CD4-positive, alpha-beta T cell treated with Interleukin-15 for 1 hour (primary cell): Measurements from ENCODE around the gene DNAJC5G.
A peak's percentile ranks its signal among the peaks of the same experiment; 100 is the strongest.
"Not testable (repeated sequence)": the region's sequence is repeated elsewhere in the genome, so short reads cannot be mapped to it uniquely, and the experiment has no call there.

ENCODE experiments used
- DNase-seq: peaks from one replicate; pipeline ENCODE4 v3.0.0-alpha.2; 2020

Gene DNAJC5G

DNA sequence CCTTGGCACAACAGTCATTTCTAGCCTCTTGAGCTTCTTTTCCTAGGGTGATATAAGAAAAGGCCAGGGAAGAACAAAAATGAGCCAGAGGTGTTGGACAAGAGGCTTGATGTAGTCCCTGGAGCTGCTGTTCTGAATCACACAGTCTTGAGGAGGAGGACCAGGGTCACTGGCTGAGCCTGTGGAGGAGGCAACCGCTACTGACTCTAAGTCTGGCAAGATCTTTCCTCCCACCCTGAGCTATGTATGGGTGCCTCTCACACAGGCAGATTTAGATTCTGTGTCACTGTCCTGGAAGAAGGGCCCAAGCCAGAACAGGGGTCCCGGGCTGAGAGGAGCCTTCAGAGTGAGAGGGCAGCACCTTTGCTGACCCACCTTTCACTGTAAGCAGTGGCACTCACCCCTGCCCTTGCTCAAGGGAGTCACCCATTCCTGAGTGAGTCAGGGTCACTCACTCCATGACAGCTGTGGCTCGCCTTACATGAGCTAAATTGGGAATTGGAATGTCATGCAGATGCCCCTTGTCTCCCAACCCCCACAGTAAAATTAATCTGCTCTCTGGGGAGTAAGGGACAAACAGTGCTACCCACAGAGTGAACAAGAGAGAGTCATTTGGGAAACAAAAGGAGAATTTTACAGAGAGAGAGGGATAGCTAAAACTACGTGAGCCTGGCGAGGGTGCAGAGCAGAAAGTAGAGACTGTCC lies 6.8 kb downstream of the DNAJC5G start, which contains the start of gene TRIM54:
TRIM54 (plus strand) TSS at position 575 of the 705 bp plus-strand sequence. CDS start 303 bp downstream, outside the sequence.
- DNase-seq: no peak

DNA sequence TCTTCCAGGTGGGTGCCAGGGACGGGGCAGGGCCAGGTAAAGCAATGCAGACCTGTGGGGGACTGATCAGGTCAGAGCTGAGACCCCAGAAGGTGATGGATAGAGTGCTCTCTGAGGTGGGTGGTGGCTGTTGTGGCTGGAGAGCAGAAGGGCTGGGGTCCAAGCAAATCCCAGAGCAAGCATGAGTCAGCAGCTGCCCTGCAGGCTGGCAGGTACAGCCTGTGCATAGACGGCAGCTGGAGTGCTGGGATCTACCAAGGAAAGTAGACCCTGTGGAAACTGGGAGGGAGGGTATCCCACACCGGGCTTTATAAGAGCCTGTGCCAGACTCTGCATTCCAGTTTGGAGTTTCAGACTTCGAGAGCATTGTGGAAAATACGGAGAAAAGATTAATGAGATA lies 7.7 kb downstream of the DNAJC5G start:
- DNase-seq: no peak

DNA sequence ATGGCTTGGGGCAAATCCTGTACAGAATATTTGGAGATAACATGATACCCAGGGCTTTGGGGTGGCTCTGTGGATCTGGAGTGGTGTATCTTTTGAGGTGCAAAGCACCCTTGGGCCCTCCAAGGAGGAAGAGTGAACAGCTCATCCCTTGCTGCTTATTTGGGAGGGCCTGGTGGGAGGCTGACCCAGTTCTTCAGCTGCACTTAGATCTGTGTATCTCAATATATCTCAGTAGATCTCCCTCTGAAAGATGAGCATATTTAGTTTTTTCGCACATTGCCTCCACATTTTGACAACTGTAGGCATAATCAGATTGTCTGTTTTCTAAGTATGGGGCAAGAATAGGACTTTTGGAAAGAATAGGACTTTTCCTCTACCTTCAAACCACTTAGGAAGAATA lies 9.8 kb downstream of the DNAJC5G start:
- DNase-seq: no peak

DNA sequence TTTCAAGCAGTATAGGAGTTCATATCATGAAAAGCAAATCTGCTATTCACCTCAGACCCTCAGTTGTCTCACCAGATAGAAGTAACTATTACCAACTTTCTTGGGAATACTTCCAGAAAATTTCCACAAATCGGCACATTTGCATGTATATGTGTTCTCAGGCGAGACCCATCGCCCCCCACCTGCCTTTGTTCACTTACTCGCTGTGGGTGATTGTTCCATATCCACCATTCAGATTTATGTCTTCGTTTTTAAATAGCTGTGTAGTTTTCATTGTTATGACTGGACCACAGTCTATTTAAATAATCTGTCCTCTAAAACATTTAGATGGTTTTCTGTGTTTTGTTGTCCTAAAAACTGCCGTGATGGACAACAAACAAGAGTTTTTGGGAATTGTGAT lies 10.2 kb downstream of the DNAJC5G start:
- no peak for DNase-seq

DNA sequence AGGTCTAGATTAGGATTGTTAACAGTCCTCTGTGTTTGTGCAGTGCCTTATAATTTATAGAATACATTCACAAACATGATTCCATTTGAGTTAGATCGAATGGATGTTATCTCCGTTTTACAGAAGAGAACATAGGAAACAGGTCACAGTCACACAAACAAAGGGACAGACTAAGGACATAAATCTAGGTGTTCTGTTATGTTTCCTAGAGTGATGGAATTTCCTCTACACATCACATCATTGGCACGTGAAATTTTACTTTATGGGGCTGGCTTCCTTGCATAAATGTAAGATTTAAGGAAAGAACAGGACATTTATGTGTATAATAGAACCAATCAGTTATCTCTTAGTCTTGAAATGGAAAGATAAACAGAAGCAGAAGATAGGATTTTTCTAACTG lies 13.4 kb downstream of the DNAJC5G start:
- DNase-seq: no peak

DNA sequence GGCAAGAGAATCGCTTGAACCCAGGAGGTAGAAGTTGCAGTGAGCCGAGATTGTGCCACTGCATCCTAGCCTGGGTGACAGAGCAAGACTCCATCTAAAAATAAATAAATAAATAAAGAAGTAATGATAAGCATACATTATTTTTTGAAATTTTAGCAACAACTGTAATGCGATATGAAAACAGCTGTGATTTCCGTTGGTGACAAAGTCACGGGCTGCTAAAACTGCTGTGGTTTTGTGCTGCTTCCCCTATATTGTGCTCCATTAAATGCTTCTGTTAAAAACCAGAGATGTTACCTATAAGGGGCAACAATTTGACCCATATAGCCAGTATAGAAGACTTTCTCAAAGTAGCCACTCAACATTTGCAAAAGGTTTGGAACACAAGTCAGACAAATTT lies 15.3 kb downstream of the DNAJC5G start:
- no peak for DNase-seq

DNA sequence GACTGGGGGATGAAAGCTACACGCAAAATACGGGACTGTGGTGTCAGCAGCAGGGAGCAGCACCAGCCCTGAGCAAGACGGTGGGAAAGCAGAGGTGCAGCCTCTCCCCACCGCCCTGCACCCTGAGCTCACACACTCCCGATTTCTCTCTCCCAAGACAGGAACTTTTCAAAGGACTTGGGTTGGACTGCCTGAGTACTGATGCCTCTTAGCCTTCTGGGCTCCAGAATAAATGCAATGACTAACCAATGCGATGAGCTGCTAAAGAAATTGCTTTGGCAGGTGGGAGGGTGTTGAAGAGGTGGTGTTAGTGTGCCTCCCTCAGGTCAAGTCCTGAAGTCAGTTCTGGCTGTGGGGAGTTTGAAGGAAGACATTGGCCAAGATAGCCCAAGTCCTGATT lies 16.6 kb downstream of the DNAJC5G start:
- DNase-seq: no peak

DNA sequence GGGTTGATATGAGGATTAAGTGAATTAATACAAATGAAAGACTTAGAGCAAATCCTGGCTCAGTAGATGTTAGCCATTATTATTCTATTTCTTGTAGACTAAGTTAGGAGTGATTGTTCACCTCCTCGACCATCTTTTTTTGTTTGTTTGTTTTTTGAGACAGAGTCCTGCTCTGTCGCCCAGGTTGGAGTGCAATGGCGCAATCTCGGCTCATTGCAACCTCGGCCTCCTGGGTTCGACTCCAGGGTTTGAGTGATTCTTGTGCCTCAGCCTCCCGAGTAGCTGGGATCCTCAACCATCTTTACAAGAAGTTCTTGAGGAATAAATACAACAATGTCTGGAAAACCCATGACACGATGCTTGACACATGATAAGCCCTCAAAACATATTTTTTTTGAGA lies 19.7 kb downstream of the DNAJC5G start:
- DNase-seq: no peak

DNA sequence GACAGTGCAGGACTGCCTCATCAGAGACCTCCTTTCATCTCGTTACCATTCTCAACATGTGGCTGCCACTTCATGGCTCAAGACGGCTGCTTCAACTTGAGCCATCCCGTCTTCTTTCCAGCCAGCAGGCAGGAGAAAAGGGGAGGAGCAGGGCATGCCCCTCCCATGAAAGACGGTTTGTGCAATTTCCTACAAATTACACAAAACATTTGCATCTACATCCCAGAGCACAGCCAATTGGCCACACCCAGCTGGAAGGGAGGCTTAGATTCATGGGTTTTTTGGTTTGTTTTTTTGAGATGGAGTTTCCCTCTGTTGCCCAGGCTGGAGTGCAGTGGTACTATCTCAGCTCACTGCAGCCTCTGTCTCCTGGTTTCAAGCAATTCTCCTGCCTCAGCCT lies 21.2 kb downstream of the DNAJC5G start:
- no peak for DNase-seq

DNA sequence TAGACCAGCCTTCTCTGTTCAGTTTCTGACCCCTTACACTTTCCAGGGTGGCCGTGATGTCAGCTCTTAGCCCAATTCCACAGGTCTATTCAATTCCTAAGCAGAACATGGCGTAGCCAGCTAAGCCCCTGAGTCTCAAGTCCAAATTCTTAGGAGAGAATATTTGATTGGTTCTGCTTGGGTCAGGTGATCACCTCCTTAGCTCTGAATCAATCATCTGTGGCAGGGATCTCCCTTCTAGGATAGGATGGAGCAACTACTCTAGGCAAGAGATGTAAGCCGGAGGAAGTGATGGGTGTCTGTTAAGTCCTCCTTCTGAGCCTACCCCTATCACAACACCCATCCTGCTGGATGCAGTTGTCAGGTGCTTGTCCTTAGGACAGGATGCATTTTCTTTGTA lies 22.0 kb downstream of the DNAJC5G start:
- DNase-seq: no peak

DNA sequence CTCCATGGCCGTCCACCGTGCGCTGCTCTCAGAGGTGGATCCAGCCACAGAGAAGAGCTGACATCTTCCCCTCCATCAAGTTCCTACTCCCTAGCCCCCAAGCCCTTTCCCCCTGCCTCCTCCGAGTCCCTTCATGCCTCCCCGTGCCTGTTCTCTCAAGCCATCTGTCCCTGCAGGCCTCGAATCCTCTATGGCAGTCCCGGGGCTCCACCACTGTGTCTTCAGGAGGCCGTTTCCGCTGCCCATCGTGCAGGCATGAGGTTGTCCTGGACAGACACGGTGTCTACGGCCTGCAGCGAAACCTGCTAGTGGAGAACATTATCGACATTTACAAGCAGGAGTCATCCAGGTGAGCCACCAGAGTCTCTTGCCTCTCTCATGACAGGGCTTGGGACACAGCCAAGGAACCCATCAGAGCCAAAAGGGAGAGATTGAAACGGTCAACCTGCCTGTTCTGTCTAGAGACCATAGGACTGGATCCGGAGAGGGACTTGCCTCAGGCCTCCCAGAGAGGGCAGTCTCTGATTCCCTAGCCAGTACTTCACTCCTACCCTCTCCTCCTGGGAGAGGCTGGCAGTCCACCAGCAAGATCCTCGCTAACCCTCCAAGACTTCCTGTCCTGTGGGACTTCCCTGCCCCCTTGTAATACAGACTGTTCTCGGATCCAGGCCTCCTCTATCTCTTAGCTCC lies 23.3 kb downstream of the DNAJC5G start:
- DNase-seq: no peak

DNA sequence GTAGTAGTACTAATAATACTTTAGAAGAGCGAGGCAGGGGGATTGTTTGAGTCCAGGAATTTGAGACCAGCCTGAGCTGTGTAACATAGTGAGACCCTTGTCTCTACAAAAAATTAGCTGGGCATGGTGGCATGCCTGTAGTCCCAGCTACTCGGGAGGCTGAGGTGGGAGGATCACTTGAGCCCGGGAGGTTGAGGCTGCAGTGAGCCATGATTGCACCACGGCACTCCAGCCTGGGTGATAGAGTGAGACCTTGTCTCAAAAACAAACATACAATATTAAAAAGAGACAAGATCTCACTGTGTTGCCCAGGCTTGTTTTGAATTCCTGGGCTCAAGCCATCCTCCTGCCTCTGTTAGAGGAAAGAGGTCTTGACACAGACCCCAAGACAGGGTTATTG lies 25.4 kb downstream of the DNAJC5G start:
- not testable (repeated sequence) for DNase-seq

DNA sequence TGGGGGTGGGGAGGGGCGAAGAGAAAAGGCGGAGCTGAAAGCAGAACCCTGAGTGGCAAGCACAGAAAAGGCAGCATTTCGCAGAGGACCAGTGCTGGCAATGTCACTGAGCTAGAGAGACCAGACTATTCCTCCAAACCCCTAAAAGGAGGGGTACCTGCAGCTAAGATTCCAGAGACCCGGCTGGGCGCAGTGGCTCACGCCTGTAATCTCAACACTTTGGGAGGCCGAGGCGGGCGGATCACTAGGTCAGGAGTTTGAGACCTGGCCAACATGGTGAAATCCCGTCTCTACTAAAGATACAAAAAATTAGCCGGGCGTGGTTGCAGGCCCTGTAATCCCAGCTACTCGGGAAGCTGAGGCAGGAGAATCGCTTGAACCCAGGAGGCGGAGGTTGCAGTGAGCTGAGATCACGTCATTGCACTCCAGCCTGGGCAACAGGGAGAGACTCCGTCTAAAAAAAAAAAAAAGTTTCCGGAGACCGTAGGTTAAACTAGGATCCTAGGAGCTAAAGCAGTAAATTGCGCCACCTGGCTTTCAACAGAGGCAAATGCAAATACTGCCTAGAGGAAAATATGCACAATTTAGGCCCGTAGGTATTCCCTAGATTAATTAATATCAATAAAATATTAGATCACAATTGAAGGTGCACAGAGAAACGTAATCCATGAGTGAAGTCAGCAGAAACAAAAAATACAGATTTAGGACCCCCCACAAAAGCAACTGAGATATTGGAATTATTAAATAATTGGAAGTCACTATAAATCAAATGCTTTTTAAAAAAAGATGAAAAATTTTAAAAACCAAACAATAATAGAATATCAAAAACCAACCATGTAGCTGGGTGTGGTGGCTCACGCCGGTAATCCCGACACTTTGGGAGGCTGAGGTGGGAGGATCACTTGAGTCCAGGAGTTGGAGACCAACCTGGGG lies 28.1 kb downstream of the DNAJC5G start:
- DNase-seq: peak; percentile 45

DNA sequence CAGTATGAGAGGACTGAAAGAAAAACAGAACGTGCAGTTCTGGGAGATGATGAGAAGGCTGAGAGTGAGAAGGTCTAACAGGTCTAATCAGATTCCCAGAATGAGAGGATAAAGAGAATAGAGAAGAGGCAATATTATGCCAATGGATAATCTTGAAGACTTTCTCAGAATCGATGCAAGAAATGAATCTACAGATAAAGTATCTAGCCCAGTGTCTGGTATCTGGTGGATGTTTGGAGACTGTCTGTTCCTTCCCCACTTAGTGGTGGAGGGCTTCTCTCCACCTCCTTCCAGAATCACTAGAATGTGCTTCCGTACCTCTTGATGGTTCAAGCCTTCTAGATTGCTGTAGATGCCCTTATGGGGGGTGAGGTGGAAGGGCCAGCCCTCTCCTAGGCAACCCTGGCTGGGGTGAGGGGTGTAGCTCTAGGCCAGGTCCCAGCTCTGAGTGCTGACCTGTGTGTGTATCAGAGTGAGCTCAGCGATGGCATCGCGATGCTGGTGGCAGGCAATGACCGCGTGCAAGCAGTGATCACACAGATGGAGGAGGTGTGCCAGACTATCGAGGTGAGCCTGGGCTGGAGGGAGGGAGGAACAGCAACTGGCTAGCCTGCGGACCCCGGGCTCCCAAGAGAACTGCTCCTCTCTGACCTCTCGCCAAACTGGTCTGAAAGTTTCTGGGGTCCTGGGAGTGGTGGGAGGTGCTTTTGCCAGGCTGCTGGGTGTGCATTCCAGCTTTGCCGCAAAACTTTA lies 29.4 kb downstream of the DNAJC5G start:
- DNase-seq: no peak

DNA sequence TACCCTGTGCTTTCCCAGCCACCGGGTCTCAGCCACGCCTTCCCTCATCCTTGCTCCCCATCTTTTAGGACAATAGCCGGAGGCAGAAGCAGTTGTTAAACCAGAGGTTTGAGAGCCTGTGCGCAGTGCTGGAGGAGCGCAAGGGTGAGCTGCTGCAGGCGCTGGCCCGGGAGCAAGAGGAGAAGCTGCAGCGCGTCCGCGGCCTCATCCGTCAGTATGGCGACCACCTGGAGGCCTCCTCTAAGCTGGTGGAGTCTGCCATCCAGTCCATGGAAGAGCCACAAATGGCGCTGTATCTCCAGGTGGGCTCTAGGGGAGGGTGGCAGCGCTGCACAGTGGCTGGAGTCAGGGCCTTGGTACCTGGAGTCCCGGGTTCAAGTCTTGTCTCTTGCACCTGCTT lies 30.3 kb downstream of the DNAJC5G start:
- no peak for DNase-seq

DNA sequence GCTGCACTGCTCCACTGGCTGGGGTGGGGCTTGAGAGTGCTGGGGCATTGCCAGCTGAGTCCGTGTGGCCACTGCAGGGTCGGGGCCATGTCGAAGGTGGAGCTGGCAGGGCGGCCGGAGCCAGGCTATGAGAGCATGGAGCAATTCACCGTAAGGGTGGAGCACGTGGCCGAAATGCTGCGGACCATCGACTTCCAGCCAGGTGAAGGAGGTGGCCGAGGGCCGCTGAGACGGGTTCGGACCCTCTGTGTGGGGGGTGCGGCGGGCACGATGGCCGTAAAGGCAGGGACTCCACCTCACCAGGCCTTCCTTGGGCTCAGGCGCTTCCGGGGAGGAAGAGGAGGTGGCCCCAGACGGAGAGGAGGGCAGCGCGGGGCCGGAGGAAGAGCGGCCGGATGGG lies 30.9 kb downstream of the DNAJC5G start:
- no peak for DNase-seq

DNA sequence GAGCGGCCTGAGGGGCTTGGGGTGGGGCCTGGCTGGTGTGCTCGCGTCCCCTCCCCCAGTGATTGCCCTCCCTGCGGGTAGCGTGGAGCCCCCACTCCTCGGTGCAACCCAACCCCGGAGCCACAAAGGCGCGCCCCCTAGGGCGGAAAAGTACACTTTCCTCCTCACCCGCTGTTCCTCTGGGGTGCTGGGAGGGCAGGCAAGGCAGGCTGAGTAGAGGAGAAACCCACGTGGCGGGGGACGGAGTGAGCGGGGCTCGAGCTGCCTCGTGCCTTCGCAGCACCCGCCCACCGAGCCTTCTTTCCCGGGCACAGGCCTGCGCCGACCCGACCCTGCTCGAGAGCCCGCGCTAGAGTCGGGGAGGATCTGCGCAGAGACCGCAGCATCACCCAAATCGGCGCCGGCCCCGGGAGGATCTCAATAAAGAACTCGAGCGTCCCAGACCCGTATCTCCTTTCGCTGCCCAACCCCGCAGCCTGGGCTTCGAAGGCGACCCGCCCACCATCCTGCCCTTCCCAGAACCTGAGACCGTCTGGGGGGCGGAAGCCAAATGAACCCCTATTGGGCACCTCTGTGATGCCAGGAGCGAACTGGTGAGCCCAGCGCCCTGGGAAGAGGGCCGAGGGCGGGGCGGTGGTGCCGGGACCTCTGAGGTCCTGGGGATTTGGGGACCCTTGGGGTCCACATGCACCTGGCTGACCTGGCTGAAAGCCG lies 31.5 kb downstream of the DNAJC5G start:
- no peak for DNase-seq

DNA sequence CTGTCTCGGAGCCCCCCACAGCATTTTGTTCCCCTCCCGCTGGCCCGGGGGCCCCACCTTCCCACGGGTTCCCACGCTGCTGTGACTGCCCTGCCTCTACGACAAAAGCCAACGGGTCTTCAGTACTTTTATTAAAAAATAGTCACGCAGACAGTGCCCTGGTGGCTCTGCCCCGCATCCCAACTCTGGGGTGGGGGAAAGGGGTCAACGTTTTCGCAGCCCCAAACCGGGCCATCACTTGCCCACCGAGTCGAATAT lies 32.0 kb downstream of the DNAJC5G start:
- no peak for DNase-seq

DNA sequence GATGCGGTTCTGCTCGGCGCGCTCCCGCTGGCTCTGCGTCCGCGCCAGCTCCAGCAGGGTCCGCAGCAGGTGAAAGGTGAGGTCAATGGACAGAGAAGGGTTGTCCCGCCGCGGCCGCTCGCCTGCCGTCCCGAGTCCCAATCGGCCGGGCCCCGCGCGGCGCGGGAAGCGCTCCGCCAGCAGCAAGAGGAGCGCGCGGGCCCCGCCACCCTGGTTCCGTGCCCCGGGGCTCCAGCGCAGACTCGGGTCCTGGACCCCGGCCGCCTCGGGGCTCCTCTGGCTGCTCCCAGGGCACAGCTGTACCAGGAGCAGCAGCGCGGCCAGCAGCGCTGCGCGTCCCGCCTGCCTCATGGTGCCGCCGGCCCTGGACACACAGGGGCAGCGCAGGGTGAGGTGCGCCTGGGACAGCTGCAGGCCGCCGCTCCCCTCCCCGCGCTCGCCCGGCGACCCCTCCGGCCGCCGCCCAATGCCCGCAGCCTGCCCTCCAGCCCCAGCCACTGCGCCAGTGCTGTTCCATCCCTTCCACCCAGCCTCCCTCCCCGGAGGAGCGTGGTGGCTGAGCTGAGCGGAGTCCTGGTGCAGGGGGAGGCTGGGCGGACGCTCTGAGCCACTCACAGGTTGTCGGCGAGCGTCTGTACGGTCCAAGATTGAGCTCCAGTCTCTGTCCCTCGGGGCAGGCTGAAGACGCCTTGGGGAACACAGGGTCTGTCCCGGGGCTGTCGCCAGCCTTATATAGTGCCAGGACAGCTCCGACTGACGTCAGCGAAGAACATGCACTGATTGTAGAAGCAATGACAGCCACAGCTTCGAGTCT lies 32.5 kb downstream of the DNAJC5G start:
- DNase-seq: no peak

DNA sequence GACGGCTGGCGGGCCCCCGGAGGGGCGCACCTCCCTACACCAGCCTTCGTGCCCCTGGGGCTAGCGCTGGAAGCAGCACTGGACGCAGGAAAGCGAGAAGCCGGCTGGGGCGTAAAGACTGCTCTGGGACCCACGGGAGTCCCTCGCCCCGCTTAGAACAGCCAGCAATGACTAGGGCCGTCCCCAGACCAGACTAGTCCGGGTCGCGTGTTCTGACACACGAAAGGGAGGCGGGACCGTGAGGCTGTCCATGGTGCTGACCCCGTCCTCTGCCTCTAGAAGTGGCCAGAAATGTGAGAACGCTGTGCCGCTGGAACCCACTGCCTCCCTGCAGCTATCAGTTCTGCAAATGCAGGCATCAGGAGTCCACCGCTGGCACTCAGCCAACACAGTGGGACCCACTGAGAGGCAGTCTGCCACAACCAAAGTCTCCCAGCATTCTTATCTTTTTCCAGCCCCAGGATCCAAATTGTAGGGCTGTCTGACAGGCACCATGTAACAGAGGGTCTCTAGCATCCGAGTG lies 33.2 kb downstream of the DNAJC5G start, which contains the start of gene UCN:
UCN (minus strand) TSS at position 87 of the 523 bp plus-strand sequence. CDS start 550 bp downstream, outside the sequence.
- no peak for DNase-seq

DNA sequence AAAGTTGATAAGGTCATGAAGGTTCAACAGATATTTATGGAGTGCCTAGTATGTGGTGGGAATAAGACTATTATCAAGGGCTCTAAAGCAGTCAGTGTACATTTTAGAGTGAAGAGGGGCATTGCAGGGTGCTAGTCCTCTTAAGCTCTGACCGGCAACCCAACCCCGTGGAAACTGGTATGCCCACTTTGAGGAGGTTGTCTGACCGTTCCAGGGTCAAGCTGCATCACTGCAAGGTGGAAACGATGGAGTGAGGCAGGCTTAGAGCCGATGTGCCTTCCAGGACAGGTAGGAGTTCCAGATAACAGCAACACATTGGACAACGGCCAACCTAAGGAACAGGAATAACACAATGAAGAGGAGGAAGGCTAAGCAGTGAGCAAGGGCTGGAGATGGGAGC lies 34.4 kb downstream of the DNAJC5G start:
- DNase-seq: no peak
